HL-60/S4 (cell line): ENCODE data around the gene COA1.
"Not testable (repeated sequence)": the region's sequence is repeated elsewhere in the genome, so short reads cannot be mapped to it uniquely, and the experiment has no call there.

Experiments
- in situ Hi-C: fragments of 300-500 bp; cut with MboI; formaldehyde crosslinking; loops from 2 replicates; pipeline ENCODE4 v1.14.3; 2022; ENCODE audit warnings: low sequenced_read_pairs

Gene COA1

DNA sequence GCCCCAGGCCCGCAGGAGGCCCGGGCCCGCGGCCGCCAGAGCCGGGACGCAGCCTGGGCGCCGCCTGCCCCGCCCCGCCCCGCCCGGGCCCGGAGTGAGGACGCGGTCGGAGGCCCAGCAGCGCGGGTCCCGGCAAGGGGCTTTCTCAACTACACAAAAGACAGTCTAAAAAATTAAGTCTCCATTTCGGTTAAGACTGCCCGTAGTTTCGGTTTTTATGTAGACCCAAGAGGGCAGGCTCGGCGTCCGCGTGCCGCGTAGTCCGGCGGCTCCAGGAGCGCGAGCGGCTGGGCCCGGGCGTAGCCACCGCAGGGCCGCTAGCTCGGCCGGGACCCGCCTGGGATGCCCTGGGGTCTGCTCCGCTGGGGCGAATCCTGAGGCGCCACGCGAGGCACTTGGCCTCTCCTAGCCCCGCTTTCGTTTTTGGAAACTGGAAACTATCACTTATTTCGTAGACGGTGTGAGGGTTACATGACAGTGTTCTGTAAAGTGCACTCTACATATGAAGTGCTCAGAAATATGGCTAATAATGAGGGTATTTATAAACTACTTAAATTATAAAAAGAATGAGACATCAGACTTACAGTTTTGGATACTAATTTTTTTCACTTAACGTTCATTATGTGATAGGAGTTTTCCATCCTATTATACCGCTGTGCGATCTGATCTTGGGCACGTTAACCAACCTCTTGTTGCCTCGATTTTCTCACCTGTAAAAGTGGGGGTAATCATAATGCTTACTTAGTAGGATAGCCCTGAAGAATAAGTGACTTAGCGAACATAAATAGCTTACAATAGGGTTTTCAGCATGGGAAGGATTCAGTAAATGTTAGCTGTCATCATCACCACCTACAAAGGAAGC, 29.7 kb upstream of the COA1 start:
- in situ Hi-C loops, result no loop called here

GRCh38 chr7:43758029-43758821, 28.9 kb upstream of the COA1 start, which contains the start of gene BLVRA:
TSS of gene BLVRA (plus strand) at chr7:43758680. CDS start at chr7:43771159, 12,479 bp downstream.
- in situ Hi-C loops, result no loop called here

GRCh38 chr7:43757073-43757720, 27.9 kb upstream of the COA1 start:
- in situ Hi-C loops, result no loop called here

- in situ Hi-C loops, result no loop called here
Observed at GRCh38 chr7:43756368-43757072, 27.2 kb upstream of the COA1 start.

GRCh38 chr7:43754596-43754995, 25.3 kb upstream of the COA1 start:
- in situ Hi-C loops, result no loop called here

DNA sequence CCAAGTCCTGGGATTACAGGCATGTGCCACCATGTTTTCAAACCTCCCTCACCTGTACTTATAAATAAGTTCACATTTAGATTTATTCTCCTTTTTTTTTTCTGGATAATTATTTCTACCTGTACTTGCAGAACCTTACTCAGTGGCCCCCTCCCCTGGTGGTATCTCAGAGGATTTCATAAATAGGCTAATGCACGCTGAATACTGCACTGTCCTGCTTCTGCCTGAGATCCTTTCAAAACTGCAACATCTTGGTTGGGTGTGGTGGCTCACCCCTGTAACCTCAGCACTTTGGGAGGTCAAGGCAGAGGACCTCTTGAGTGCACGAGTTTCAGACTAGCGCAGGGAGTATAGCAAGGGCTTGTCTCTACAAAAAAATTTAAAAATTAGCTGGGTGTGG, 24.5 kb upstream of the COA1 start:
- in situ Hi-C loops, result no loop called here

GRCh38 chr7:43753271-43753810, 24.0 kb upstream of the COA1 start:
- in situ Hi-C loops, result no loop called here

- in situ Hi-C loops, result no loop called here
Observed at GRCh38 chr7:43752411-43752810, 23.1 kb upstream of the COA1 start.

GRCh38 chr7:43750016-43750887, 20.9 kb upstream of the COA1 start:
- in situ Hi-C loops, result no loop called here

GRCh38 chr7:43749383-43749940, 20.1 kb upstream of the COA1 start:
- in situ Hi-C loops, result no loop called here

DNA sequence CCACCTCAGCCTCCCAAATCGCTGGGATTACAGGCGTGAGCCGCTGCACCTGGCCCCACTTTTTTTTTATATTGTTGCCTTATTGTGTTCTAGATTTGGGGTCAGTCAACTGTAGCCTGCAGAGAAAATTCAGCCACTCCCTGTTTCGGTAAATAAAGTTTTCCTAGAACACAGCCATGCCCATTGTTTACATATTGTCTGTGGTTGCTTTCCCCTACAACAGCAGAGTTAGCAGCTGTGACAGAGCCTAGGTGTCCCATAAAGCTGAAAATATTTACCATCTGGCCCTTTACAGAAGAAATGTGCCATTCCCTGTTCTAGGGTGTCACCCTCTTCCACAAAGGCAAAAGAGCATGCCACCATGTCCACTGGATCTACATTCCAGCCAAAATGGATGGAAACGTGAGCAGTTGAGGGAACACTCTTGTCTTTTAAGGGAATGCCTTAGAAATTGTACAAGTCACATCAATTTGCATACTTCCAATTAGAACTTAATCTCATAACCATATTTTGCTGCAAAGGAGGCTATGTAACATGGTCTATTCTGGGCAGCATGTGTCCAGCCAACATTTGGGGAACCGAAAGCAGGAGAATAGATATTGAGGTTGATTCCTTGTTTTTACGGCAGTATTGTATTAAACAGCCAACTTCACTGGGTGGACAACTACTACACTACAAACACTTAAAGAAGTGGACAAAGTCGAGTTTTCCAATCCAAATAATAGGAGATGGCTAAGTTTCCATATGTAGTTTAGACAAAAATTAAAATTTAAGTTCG, 18.2 kb upstream of the COA1 start:
- in situ Hi-C loops, result no loop called here

- in situ Hi-C loops, result no loop called here
Observed at GRCh38 chr7:43742692-43743091, 13.4 kb upstream of the COA1 start.

DNA sequence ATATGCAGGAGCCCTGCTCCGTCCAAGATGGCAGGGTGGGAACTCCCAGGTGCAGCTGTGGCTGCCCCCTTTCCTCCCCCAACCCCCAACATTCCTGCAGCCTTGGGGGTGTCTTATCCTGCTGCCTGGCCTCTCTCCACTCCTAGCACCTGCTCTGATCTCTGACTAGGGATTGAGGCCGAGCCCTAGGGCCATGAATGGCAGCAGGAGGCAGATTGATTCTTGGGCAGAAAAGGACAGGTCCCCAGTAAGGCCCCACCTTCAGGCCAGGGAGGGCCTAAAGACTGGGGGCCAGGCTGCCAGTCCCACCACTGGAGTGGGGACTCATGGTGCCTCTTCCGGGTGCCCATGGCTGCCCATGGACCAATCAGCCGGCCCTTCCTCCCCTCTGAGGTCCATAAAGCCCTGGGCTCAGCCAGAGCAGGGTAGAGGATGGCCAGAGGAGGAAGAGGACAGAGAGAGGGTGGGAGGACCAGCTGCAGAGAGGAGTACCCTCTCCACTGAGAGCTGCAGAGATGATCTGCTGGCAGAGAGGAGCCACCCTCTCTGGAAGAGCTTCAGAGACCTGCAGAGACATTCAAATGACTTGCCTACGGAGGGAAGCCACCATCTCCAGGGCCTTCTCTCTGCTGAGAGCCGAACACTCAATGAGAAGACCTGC, 8.3 kb upstream of the COA1 start:
- in situ Hi-C loops, result no loop called here

DNA sequence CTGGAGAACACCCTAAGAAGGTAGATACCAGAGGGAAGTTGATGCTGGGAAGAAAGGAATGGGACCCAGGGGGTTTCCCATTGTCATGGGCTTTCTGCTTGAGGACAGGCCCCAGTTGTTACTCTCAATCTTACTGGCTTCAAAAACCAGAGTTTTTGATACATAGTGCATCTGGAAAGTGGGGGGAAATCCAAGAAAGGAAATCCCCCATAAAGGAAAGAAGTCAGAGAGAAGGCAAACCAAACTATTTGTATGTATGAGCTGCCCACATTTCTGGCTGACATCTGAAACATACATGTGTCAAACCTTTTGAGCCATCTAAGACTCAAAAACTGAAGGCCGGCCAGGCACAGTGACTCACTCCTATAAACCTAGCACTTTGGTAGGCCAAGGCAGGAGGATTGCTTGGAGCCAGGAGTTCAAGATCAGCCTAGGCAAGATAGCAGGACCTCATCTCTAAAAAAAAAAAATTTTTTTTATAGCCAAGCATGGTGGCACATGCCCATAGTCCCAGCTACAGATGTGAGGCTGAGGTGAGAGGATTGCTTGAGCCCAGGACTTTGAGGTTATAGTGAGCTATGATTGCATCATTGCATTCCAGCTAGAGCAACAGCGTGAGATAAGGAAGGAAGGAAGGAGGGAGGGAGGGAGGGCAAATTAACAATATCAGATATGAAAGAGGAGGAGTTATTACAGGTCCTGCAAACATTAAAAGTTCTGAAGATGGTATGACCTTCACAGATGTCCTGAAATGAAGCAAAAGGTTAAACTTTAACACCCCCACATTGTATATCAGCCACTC, 6.7 kb upstream of the COA1 start:
- in situ Hi-C loops, result no loop called here

DNA sequence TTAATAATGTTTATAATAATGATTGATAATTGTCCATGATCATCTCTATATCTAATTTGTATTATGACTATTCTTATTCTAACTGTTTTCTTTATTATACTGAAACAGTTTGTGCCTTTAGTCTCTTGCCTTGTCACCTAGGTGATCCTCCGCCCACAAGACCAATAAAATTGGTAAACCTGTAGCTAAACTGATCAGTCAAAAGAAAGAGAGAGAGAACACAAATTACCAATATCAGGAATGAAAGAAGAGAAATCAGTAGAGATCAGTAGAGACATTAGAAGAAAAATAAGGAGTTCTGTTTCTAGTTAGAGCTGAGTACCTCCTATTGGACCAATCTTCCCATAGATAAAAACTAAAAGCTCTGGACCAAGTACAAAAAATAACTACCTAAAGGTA, 6.1 kb upstream of the COA1 start:
- in situ Hi-C loops, result no loop called here

DNA sequence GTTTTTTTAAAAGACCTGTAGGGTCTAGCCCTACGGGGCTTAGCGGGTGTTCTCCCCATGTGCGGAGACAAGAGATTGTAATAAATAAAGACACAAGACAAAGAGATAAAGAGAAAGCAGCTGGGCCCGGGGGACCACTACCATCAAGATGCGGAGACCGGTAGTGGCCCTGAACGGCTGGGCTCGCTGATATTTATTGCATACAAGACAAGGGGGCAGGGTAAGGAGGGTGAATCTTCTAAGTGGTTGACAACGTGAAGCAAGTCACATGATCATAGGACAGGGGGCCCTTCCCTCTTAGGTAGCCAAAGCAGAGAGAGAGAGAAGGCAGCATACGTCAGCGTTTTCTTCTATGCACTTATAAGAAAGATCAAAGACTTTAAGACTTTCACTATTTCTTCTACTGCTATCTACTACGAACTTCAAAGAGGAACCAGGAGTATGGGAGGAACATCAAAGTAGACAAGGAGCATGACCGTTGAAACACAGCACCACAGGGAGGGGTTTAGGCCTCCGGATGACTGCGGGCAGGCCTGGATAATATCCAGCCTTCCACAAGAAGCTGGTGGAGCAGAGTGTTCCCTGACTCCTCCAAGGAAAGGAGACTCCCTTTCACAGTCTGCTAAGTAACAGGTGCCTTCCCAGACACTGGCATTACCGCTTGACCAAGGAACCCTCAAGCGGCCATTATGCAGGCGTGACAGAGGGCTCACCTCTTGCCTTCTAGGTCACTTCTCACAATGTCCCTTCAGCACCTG, 5.4 kb upstream of the COA1 start:
- in situ Hi-C loops, result not testable (repeated sequence)

- in situ Hi-C loops, result not testable (repeated sequence)
Observed at GRCh38 chr7:43731494-43731893, 2.2 kb upstream of the COA1 start.
